ENCODE data around the gene RPL27A. TPM values are rescaled to one million over a fixed set of nuclear protein-coding genes. Genes with fewer than 3 reads are reported as not detected.

Gene RPL27A
- total RNA-seq, 1 experiment from 2014 or later = 585 TPM

- CTCF ChIA-PET = no interaction called here
- H3K9me3 Mint-ChIP-seq (ENCODE audit: low read depth, unreplicated experiment) = no peaks in the 10 kb centered on the region
These were observed 51.3 kb downstream of the RPL27A start for GRCh38 chr11:8733852-8734251.

GRCh38 chr11:8735094-8735493, 52.5 kb downstream of the RPL27A start:
- intact Hi-C loops (cut with micrococcal nuclease; ENCODE audit: unreplicated experiment) = no loop called here
- CTCF ChIA-PET = no interaction called here
- H3K36me3 Mint-ChIP-seq (ENCODE audit: insufficient read depth, unreplicated experiment) = no peaks in the 10 kb centered on the region
- no peak overlapping the region for H3K4me3 Mint-ChIP-seq (ENCODE audit: low read depth, unreplicated experiment)
- BruUV-seq (replicated peaks) = no TSS peak
- H3K9me3 Mint-ChIP-seq (ENCODE audit: low read depth, unreplicated experiment) = no peaks in the 10 kb centered on the region
- no peaks in the 10 kb centered on the region for H3K4me1 Mint-ChIP-seq (ENCODE audit: low read depth, unreplicated experiment)
- H3K27ac Mint-ChIP-seq (ENCODE audit: unreplicated experiment) = no peak overlapping the region
- no peaks in the 10 kb centered on the region for H3K27me3 Mint-ChIP-seq (ENCODE audit: unreplicated experiment)
- no peak for TF ChIP-seq CTCF (IDR thresholded peaks at IDR 0.05; ENCODE audit: unreplicated experiment)
- DNase-seq = no peak

More at GRCh38 chr11:8733852-8734251, 51.3 kb downstream of the RPL27A start:
- no peak overlapping the region for H3K4me3 Mint-ChIP-seq (ENCODE audit: low read depth, unreplicated experiment)
- no peak for DNase-seq
- no peaks in the 10 kb centered on the region for H3K36me3 Mint-ChIP-seq (ENCODE audit: insufficient read depth, unreplicated experiment)
- TF ChIP-seq CTCF (IDR thresholded peaks at IDR 0.05; ENCODE audit: unreplicated experiment) = no peak
- intact Hi-C loops (cut with micrococcal nuclease; ENCODE audit: unreplicated experiment) = no loop called here
- no peaks in the 10 kb centered on the region for H3K4me1 Mint-ChIP-seq (ENCODE audit: low read depth, unreplicated experiment)
- BruUV-seq (replicated peaks) = no TSS peak
- H3K27me3 Mint-ChIP-seq (ENCODE audit: unreplicated experiment) = no peaks in the 10 kb centered on the region
- no peak overlapping the region for H3K27ac Mint-ChIP-seq (ENCODE audit: unreplicated experiment)

GRCh38 chr11:8739309-8739793, 56.8 kb downstream of the RPL27A start:
- no TSS peak for BruUV-seq (replicated peaks)
- Mint-ChIP-seq H3K27me3 (ENCODE audit: unreplicated experiment) (no peaks in the 10 kb centered on the region), H3K4me3 (ENCODE audit: low read depth, unreplicated experiment) (no peak overlapping the region)

More at GRCh38 chr11:8739309-8739793, 56.8 kb downstream of the RPL27A start:
- Mint-ChIP-seq H3K27ac (ENCODE audit: unreplicated experiment) (no peak overlapping the region), H3K36me3 (ENCODE audit: insufficient read depth, unreplicated experiment) (no peaks in the 10 kb centered on the region), H3K4me1 (ENCODE audit: low read depth, unreplicated experiment) (no peaks in the 10 kb centered on the region), H3K9me3 (ENCODE audit: low read depth, unreplicated experiment) (no peaks in the 10 kb centered on the region)
- intact Hi-C loops (cut with micrococcal nuclease; ENCODE audit: unreplicated experiment) = no loop called here
- TF ChIP-seq CTCF (IDR thresholded peaks at IDR 0.05; ENCODE audit: unreplicated experiment) = no peak
- CTCF ChIA-PET = interaction anchor here (0.7 kb wide), 1 partner anchor 162 kb away, joined by 4 read pairs; no protein-coding TSS in a partner anchor
- DNase-seq = no peak

Other genes with a start within 250 kb of the RPL27A start
- 1.7 and 3.0 TPM in 2 replicates for gene STK33, start 88.6 kb upstream of the RPL27A start, total RNA-seq (2022)
- gene TRIM66, start 127 bp upstream of the RPL27A start, total RNA-seq (2022) = 14.0 and 19.5 TPM in 2 replicates
- 23.0 and 26.8 TPM in 2 replicates for gene AKIP1, start 228.4 kb downstream of the RPL27A start, total RNA-seq (2022)